Fibroblast of upper back skin (primary cell): ENCODE data around the gene PTPN6.

Source experiments
- DNase-seq: peaks from one replicate; pipeline ENCODE4 v3.0.0-alpha.2; 2013

PTPN6 gene

GRCh38 chr12:6923003-6923732 lies 28.0 kb upstream of the PTPN6 start:
- no peak for DNase-seq

- DNase-seq, result no peak
These were observed 27.3 kb upstream of the PTPN6 start for GRCh38 chr12:6923851-6924250.

- DNase-seq, result no peak
These were observed 26.0 kb upstream of the PTPN6 start for GRCh38 chr12:6925239-6925539.

GRCh38 chr12:6925540-6926279 lies 25.4 kb upstream of the PTPN6 start:
- peak; percentile 90 for DNase-seq

- DNase-seq, result peak; percentile 86
These were observed 23.7 kb upstream of the PTPN6 start, which contains the start of gene ATN1 for GRCh38 chr12:6927379-6928021. ATN1 (plus strand) TSS chr12:6927959; CDS start chr12:6934002, 6,043 bp downstream.

- DNase-seq, result no peak
These were observed 23.0 kb upstream of the PTPN6 start for GRCh38 chr12:6928022-6928702.

- DNase-seq, result no peak
These were observed 22.3 kb upstream of the PTPN6 start for GRCh38 chr12:6928703-6929407.

- no peak for DNase-seq
These were observed 21.4 kb upstream of the PTPN6 start for GRCh38 chr12:6929466-6930452.

GRCh38 chr12:6932766-6933165 lies 18.4 kb upstream of the PTPN6 start:
- DNase-seq, result no peak

GRCh38 chr12:6934110-6934509 lies 17.0 kb upstream of the PTPN6 start:
- DNase-seq, result peak; percentile 42

GRCh38 chr12:6935371-6936193 lies 15.6 kb upstream of the PTPN6 start:
- no peak for DNase-seq

GRCh38 chr12:6936194-6936635 lies 14.9 kb upstream of the PTPN6 start:
- no peak for DNase-seq

- DNase-seq, result no peak
These were observed 14.3 kb upstream of the PTPN6 start for GRCh38 chr12:6936636-6937480.

- DNase-seq, result peak; percentile 94
These were observed 13.4 kb upstream of the PTPN6 start for GRCh38 chr12:6937481-6938352.

- no peak for DNase-seq
These were observed 12.6 kb upstream of the PTPN6 start for GRCh38 chr12:6938353-6939190.

- no peak for DNase-seq
These were observed 12.0 kb upstream of the PTPN6 start for GRCh38 chr12:6939191-6939540.

GRCh38 chr12:6941267-6941666 lies 9.9 kb upstream of the PTPN6 start:
- DNase-seq, result no peak

GRCh38 chr12:6941782-6942181 lies 9.4 kb upstream of the PTPN6 start:
- no peak for DNase-seq
